SJSA1 (cell line): Measurements from ENCODE around the gene DYRK3. TPM values are rescaled to one million over a fixed set of nuclear protein-coding genes. Genes with fewer than 3 reads are reported as not detected.

Source experiments
- DNase-seq, 2 experiments: peaks; one replicate each; pipeline ENCODE4 v3.0.0-alpha.2; 2015 to 2020; ENCODE audit warnings: low spot score in 2 of 2, low read depth in 1 of 2
- H3K27ac ChIP-seq: fragments of 250-450 bp; sonication (Bioruptor Pico); 2 replicates; pipeline ENCODE4 v1.5.1; 2020; ENCODE audit warnings: mild to moderate bottlenecking, moderate library complexity
- H3K27me3 ChIP-seq: fragments of 250-450 bp; sonication (Bioruptor Pico); replicated peaks from 2 replicates; pipeline ENCODE4 v1.5.1; 2020; ENCODE audit warnings: mild to moderate bottlenecking, moderate library complexity
- H3K36me3 ChIP-seq: fragments of 250-450 bp; sonication (Bioruptor Pico); 2 replicates; pipeline ENCODE4 v1.5.1; 2020; ENCODE audit warnings: mild to moderate bottlenecking
- H3K4me1 ChIP-seq: fragments of 250-450 bp; sonication (Bioruptor Pico); replicated peaks from 2 replicates; pipeline ENCODE4 v1.6.1; 2021; ENCODE audit warnings: mild to moderate bottlenecking
- H3K4me3 ChIP-seq: fragments of 250-450 bp; sonication (Bioruptor Pico); 2 replicates; pipeline ENCODE4 v1.5.1; 2020; ENCODE audit warnings: mild to moderate bottlenecking
- H3K9me3 ChIP-seq: fragments of 250-450 bp; sonication (Bioruptor Pico); replicated peaks from 2 replicates; pipeline ENCODE4 v1.5.1; 2020; ENCODE audit warnings: mild to moderate bottlenecking
- total RNA-seq: library from RNA; depleted of rRNA; stranded (reverse); fragments of >200 nt; shearing (Covaris generic); gene quantifications from 2 replicates; pipeline ENCODE4 v1.2.3, GENCODE V29; 2014

Gene DYRK3
- total RNA-seq, 1 experiment from 2014 or later: 11.2 TPM

- no peaks in the 10 kb centered on the region for H3K4me1 ChIP-seq
- H3K36me3 ChIP-seq: no peaks in the 10 kb centered on the region
- H3K4me3 ChIP-seq: no peak overlapping the region
- no peaks in the 10 kb centered on the region for H3K9me3 ChIP-seq
- DNase-seq: no peak
- no peak overlapping the region for H3K27ac ChIP-seq
- peaks cover 6% of the 10 kb centered on the region; the same call in 1 of the 2 replicates for H3K27me3 ChIP-seq
Measured at GRCh38 chr1:206658981-206659273, 23.6 kb downstream of the DYRK3 start.

DNA sequence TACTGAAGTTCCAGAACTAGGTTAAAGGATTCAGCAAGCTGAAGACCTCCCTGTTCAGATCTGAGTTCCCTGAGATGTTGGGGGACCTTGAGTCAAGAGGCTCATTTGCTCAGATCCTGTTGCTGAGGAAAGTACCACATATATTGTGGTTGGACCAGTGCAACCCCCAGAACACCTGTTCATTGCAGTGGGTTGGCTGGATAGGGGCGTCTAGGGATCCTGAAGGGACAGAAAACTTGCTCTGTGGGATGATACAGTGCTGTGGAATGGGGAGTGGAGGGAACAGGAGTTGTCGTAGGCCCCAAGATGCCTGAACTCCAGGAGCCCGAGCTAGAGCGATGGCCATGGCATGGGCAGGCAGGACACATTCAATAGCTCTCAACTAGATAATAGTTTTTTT lies 24.8 kb downstream of the DYRK3 start:
- Histone ChIP-seq H3K36me3 (no peaks in the 10 kb centered on the region), H3K27me3 (peaks cover 6% of the 10 kb centered on the region; the same call in 1 of the 2 replicates), H3K4me3 (no peak overlapping the region), H3K9me3 (no peaks in the 10 kb centered on the region), H3K4me1 (no peaks in the 10 kb centered on the region), H3K27ac (no peak overlapping the region)
- no peak for DNase-seq

DNA sequence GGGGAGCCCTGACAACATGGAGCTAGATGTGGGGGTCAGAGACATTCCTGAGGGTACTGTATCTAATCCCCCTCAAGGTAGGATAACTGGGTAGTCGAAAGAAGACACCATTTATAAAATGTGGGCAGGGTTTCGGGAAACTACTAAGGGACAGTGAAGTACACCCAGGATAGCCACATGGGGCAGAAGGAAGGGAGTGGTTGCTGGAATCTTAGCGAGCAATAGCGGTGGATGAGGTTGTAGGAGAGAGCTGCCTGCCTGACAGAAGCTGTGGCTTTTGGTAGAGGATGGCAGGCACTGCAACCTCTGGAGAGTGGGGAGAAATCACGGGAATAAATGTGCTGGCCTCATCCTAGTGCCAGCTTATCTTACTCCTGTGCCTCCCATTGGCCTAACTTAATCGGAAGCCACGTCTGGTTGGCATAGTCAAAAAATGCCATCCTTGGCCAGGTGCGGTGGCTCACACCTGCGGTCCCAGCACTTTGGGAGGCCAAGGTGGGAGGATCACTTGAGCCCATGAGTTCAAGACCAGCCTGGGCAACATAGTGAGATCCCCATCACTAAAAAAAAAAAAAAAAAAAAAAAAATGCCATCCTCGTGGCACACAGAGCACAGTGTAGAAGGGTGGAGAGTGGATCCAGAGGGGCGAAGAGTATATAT lies 26.0 kb downstream of the DYRK3 start:
- no peak for DNase-seq
- H3K9me3 ChIP-seq: no peaks in the 10 kb centered on the region
- H3K27me3 ChIP-seq: peaks cover 6% of the 10 kb centered on the region; the same call in 1 of the 2 replicates
- no peak overlapping the region for H3K27ac ChIP-seq
- H3K36me3 ChIP-seq: no peaks in the 10 kb centered on the region
- no peak overlapping the region for H3K4me3 ChIP-seq
- H3K4me1 ChIP-seq: no peaks in the 10 kb centered on the region

GRCh38 chr1:206662396-206663092 lies 27.2 kb downstream of the DYRK3 start:
- H3K27ac ChIP-seq: no peak overlapping the region
- no peaks in the 10 kb centered on the region for H3K36me3 ChIP-seq
- DNase-seq: no peak
- H3K4me1 ChIP-seq: no peaks in the 10 kb centered on the region
- peaks cover 6% of the 10 kb centered on the region; the same call in 1 of the 2 replicates for H3K27me3 ChIP-seq
- H3K4me3 ChIP-seq: no peak overlapping the region
- no peaks in the 10 kb centered on the region for H3K9me3 ChIP-seq

DNA sequence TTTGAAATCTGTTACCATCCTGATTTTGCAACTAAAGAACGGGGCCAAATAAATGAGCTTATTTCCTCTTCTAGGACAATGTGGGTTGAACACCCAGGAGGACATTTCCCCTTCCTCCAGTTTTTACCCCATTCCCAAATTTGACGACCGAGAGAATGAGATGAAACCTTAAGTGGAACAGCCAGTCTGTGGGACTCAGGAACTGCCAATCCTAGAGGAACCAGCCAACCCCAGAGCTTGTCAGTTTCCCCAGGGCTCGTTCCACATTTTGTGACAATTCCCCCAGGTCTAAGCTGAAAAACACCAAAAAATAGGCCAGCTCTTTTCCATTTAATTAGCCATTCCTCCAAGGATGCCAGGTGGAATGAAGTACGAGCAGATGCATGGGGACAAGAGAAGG lies 28.0 kb downstream of the DYRK3 start:
- Histone ChIP-seq H3K27me3 (peaks cover 6% of the 10 kb centered on the region; the same call in 1 of the 2 replicates), H3K4me3 (no peak overlapping the region), H3K27ac (no peak overlapping the region), H3K36me3 (no peaks in the 10 kb centered on the region), H3K4me1 (no peaks in the 10 kb centered on the region), H3K9me3 (no peaks in the 10 kb centered on the region)
- DNase-seq: no peak

DNA sequence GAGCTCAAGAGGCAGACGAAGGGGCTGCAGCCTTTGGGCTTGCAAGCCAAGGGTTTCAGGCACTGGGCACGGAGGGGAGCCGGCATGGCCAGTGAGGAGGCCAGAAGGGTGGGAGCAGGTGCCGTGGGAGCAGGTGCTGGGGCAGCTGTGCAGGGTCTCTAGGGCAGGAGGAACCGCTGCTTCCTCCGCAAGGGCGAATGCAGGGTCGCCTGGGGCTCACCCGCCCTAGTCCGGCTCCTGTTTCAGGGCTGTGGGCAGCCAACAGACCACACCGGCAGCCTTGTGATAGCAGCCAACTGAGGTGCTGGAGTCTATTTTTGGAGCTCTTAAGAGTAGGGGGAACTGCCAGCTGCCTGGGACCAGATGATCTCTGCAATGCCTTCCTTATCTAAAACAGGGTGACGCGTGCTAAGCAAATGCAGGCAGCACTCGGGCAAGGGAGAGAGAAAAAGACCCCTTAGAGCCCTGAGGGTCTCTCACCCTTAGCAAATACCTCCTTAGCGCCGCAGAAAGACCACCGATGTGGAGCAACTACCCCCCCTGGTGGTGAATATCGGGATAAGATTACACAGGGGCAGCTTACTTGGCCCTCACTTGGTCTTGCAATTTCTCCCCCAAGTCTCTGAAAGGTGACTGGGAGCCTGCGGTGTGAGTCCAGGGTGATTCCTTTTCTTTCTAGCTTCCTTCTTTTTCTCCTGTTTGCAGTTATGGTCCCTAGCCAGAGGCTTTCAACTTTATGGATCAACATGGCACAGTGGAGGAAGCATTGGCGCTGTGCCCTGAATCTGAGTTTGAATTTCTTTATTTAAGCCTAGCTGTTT lies 28.7 kb downstream of the DYRK3 start:
- H3K4me3 ChIP-seq: no peak overlapping the region
- peak; percentile 65 to 69 for DNase-seq

GRCh38 chr1:206664740-206665139 lies 29.4 kb downstream of the DYRK3 start:
- no peaks in the 10 kb centered on the region for H3K4me1 ChIP-seq
- no peaks in the 10 kb centered on the region for H3K9me3 ChIP-seq
- H3K4me3 ChIP-seq: no peak overlapping the region
- DNase-seq: no peak
- H3K27ac ChIP-seq: no peak overlapping the region
- H3K36me3 ChIP-seq: no peaks in the 10 kb centered on the region
- H3K27me3 ChIP-seq: peaks cover 6% of the 10 kb centered on the region; the same call in 1 of the 2 replicates

More for the DNA sequence above, 28.7 kb downstream of the DYRK3 start:
- Histone ChIP-seq H3K9me3 (no peaks in the 10 kb centered on the region), H3K27me3 (peaks cover 6% of the 10 kb centered on the region; the same call in 1 of the 2 replicates), H3K4me1 (no peaks in the 10 kb centered on the region), H3K27ac (no peak overlapping the region), H3K36me3 (no peaks in the 10 kb centered on the region)

DNA sequence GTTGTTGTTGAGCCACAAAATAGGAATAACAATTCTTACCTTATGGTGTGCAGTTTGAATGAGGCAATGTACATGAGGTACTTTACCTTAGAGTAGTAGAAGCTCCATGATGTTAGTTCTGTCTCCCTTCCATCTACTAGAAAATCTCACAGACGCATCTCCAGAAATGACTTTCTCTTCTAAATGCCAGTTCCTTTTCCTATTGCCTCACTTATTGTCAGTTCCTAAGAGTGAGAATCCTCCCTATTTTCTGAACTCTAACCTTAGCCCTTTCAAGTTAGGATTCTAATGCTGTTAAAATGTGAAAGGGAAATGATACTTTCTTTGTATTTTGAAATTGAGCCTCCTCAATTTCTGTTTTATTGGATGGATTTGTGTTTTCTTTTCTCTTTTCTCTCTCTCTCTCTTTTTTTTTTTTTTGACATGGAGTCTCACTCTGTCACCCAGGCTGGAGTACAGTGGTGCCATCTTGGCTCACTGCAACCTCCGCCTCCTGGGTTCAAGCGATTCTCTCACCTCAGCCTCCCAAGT lies 30.8 kb downstream of the DYRK3 start:
- Histone ChIP-seq H3K9me3 (no peaks in the 10 kb centered on the region), H3K4me1 (no peaks in the 10 kb centered on the region)

DNA sequence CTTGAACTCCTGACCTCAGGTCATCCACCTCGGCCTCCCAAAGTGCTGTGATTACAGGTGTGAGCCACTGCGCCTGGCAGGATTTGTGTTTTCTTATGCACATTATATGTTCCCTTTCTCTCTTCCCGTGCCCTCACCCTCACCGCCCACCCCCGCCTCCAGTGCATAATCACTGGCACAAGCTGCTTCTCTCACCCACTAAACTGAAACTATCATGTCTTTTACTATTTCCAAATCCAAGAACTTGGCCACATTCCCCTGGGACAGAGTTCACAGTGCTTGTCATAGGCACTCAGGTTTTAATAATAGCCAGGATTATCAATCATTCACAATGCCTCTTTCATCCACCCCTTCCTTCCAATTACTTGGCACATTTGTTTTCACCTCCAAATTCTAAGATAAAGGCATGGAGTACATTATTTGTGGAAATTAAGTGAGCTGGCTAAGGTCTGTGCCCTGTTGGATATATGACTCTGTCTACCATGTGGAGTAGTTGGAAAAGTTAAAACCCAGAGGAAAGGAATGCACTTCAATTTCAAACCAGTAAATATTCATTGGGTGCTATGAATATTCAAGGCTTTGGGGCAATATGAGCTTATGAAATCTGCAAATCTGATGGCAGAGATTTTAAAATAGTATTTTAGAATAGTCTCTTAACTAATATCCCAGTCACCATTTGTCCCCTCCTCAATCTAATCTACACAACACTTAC lies 31.8 kb downstream of the DYRK3 start:
- DNase-seq: no peak
- no peak overlapping the region for H3K27ac ChIP-seq
- peaks cover 6% of the 10 kb centered on the region; the same call in 1 of the 2 replicates for H3K27me3 ChIP-seq
- H3K4me3 ChIP-seq: no peak overlapping the region
- H3K9me3 ChIP-seq: no peaks in the 10 kb centered on the region
- no peaks in the 10 kb centered on the region for H3K36me3 ChIP-seq
- H3K4me1 ChIP-seq: 0 out of 2 replicates have a peak, but pooled peaks cover under 1% of the 10 kb centered on the region

More for the DNA sequence above, 30.8 kb downstream of the DYRK3 start:
- Histone ChIP-seq H3K27me3 (peaks cover 6% of the 10 kb centered on the region; the same call in 1 of the 2 replicates), H3K4me3 (no peak overlapping the region), H3K36me3 (no peaks in the 10 kb centered on the region), H3K27ac (no peak overlapping the region)
- DNase-seq: no peak

- 0 out of 2 replicates have a peak, but pooled peaks cover 7% of the 10 kb centered on the region for H3K4me1 ChIP-seq
- DNase-seq: no peak
- no peaks in the 10 kb centered on the region for H3K9me3 ChIP-seq
- no peaks in the 10 kb centered on the region for H3K27me3 ChIP-seq
- no peak overlapping the region for H3K27ac ChIP-seq
- no peaks in the 10 kb centered on the region for H3K36me3 ChIP-seq
- no peak overlapping the region for H3K4me3 ChIP-seq
Measured at GRCh38 chr1:206668351-206668750, 33.0 kb downstream of the DYRK3 start.

- Histone ChIP-seq H3K4me1 (peaks cover 7% of the 10 kb centered on the region; the same call in 1 of the 2 replicates), H3K9me3 (no peaks in the 10 kb centered on the region), H3K27me3 (no peaks in the 10 kb centered on the region), H3K36me3 (no peaks in the 10 kb centered on the region), H3K4me3 (no peak overlapping the region), H3K27ac (no peak overlapping the region)
- no peak for DNase-seq
Measured at GRCh38 chr1:206668874-206669410, 33.6 kb downstream of the DYRK3 start.

- H3K9me3 ChIP-seq: no peaks in the 10 kb centered on the region
- no peak for DNase-seq
- H3K27me3 ChIP-seq: no peaks in the 10 kb centered on the region
- no peak overlapping the region for H3K4me3 ChIP-seq
- H3K27ac ChIP-seq: no peak overlapping the region
- H3K4me1 ChIP-seq: peaks cover 23% of the 10 kb centered on the region
- H3K36me3 ChIP-seq: no peaks in the 10 kb centered on the region
Measured at GRCh38 chr1:206672011-206672688, 36.8 kb downstream of the DYRK3 start.
